Stimulated activated CD8-positive, alpha-beta memory T cell treated with anti-CD3 and anti-CD28 coated beads, Interleukin-7, amount 100 ng/mL, for 24 hours (primary cell): ENCODE measurements around the gene ATP6AP2.
A peak's percentile ranks its signal among the peaks of the same experiment; 100 is the strongest.

Experiments
- DNase-seq: peaks from one replicate; pipeline ENCODE4 v3.0.0-alpha.2; 2020; ENCODE audit warnings: low read depth

ATP6AP2 gene

GRCh38 chrX:40644821-40645358 lies 64.1 kb downstream of the ATP6AP2 start:
- no peak for DNase-seq

- no peak for DNase-seq
Measured at GRCh38 chrX:40646489-40647306, 65.9 kb downstream of the ATP6AP2 start.

- DNase-seq: peak; percentile 77
Measured at GRCh38 chrX:40647307-40648197, 66.8 kb downstream of the ATP6AP2 start, which contains the start of gene CXorf38. TSS of gene CXorf38 (minus strand) at chrX:40647561. CDS start at chrX:40647520, 41 bp downstream.

GRCh38 chrX:40651620-40652223 lies 71.0 kb downstream of the ATP6AP2 start:
- no peak for DNase-seq

- DNase-seq: no peak
Measured at GRCh38 chrX:40652664-40653063, 71.9 kb downstream of the ATP6AP2 start.

GRCh38 chrX:40653535-40653934 lies 72.8 kb downstream of the ATP6AP2 start:
- DNase-seq: no peak
